RWPE2 (cell line): ENCODE measurements around the gene HDGFL2.

Experiments
- ATAC-seq: fragments of 200-7000 bp; cut with Tn5 transposase; 3 replicates; pipeline ENCODE4 v1.9.1; 2021; ENCODE audit warnings: low read depth
- DNase-seq: peaks from one replicate; pipeline ENCODE4 v3.0.0-alpha.2; 2020; ENCODE audit warnings: low spot score
- H3K27ac ChIP-seq: fragments of 450-650 bp; 2 replicates; pipeline ENCODE4 v1.5.1; 2017; ENCODE audit warnings: mild to moderate bottlenecking; ENCODE audit not compliant: poor library complexity, severe bottlenecking
- H3K27me3 ChIP-seq: fragments of 250-450 bp; sonication (Bioruptor Pico); 2 replicates; pipeline ENCODE4 v1.5.1; 2021; ENCODE audit warnings: mild to moderate bottlenecking, moderate library complexity; ENCODE audit not compliant: insufficient read depth, poor library complexity, severe bottlenecking
- H3K36me3 ChIP-seq: fragments of 250-450 bp; sonication (Bioruptor Pico); 2 replicates; pipeline ENCODE4 v1.5.1; 2020; ENCODE audit warnings: low read depth, mild to moderate bottlenecking, moderate library complexity
- H3K4me1 ChIP-seq: fragments of 250-450 bp; sonication (Bioruptor Pico); 2 replicates; pipeline ENCODE4 v1.5.1; 2021; ENCODE audit warnings: mild to moderate bottlenecking, moderate library complexity; ENCODE audit not compliant: insufficient read depth, poor library complexity, severe bottlenecking
- H3K4me3 ChIP-seq: fragments of 250-450 bp; sonication (Bioruptor Pico); 2 replicates; pipeline ENCODE4 v1.5.1; 2021; ENCODE audit warnings: mild to moderate bottlenecking, moderate library complexity; ENCODE audit not compliant: severe bottlenecking
- H3K9me3 ChIP-seq: fragments of 250-450 bp; sonication (Bioruptor Pico); 2 replicates; pipeline ENCODE4 v1.5.1; 2021; ENCODE audit warnings: mild to moderate bottlenecking, moderate library complexity; ENCODE audit not compliant: severe bottlenecking
- TF ChIP-seq, protein P1 (sequence below): fragments of 450-650 bp; IDR thresholded peaks from one replicate; pipeline ENCODE4 v1.5.1; 2017; ENCODE audit warnings: mild to moderate bottlenecking, moderate library complexity; ENCODE audit not compliant: poor library complexity, severe bottlenecking

The HDGFL2 gene

DNA sequence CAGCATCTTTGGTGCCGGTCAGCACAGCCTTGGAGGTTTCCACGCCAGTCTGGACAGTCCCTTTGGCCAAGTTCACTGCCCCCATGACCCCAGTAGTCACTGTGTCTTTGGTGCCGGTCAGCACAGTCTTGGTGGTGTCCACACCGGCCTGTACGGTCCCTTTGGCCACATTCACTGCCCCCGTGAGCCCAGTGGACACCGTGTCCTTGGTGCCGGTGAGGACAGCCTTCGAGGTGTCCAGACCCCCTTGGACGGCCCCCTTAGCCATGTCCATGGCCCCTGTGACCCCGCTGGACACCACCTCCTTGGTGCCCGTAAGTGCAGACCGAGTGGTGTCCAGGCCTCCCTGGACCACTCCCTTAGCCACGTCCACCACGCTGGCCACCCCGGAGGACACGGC lies 41.2 kb downstream of the HDGFL2 start:
- TF ChIP-seq, protein P1, sequence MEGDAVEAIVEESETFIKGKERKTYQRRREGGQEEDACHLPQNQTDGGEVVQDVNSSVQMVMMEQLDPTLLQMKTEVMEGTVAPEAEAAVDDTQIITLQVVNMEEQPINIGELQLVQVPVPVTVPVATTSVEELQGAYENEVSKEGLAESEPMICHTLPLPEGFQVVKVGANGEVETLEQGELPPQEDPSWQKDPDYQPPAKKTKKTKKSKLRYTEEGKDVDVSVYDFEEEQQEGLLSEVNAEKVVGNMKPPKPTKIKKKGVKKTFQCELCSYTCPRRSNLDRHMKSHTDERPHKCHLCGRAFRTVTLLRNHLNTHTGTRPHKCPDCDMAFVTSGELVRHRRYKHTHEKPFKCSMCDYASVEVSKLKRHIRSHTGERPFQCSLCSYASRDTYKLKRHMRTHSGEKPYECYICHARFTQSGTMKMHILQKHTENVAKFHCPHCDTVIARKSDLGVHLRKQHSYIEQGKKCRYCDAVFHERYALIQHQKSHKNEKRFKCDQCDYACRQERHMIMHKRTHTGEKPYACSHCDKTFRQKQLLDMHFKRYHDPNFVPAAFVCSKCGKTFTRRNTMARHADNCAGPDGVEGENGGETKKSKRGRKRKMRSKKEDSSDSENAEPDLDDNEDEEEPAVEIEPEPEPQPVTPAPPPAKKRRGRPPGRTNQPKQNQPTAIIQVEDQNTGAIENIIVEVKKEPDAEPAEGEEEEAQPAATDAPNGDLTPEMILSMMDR = no peak

DNA sequence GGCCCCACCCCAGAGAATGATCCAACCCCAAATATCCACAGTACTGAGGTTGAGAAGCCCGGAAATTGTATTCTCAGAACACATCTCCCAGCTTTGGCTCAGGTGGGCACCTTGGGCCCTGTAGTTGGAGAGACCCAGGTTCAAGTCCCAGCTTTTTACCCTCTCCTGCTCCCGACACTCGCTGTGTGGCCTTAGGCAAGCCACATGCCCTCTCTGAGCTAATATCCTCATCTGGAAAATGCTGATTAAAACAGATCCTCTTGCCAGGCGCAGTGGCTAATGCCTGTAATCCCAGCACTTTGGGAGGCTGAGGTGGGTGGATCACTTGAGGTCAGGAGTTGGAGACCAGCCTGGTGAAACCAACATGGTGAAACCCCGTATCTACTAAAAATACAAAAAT lies 43.6 kb downstream of the HDGFL2 start:
- no peak overlapping the region for H3K27ac ChIP-seq
- ATAC-seq = no peak

More for the DNA sequence above, 41.2 kb downstream of the HDGFL2 start:
- no peak overlapping the region for H3K4me3 ChIP-seq
- no peak overlapping the region for H3K27ac ChIP-seq
- no peaks in the 10 kb centered on the region for H3K36me3 ChIP-seq
- H3K9me3 ChIP-seq = no peaks in the 10 kb centered on the region
- no peaks in the 10 kb centered on the region for H3K4me1 ChIP-seq
- DNase-seq (no peak), ATAC-seq (no peak)
- H3K27me3 ChIP-seq = no peaks in the 10 kb centered on the region

DNA sequence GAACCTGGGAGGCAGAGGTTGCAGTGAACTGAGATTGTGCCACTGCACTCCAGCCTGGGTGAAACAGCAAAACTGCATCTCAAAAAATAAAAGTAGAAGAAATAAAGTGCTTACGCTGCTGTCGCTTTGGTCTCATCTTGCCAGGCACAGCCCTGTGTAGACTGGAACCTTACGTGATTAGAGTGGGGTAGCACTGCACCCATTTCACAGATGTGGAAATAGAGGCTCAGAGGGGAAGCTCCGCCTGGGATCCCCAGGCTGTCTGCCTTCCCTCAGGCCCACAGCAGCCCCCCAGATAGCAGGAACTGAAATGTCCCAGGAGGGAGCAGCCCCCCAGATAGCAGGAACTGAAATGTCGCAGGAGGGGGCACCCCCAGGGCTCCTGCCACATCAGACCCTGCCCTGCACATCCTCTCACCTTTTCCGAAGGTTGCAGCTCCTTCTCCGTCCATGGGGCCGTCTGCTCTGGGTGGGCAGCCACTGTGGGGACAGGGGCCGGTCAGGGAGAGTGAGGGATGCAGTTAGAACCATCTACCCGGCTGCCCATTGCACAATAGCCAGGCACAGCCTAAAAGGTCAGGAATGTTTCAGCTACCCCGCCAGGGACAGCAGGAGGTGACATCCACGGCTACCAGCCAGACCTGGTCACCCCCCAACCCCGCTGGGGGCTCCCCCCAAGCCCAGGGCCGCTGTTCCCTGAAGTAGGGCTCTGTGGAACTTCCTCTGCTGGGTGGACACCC lies 44.3 kb downstream of the HDGFL2 start:
- no peaks in the 10 kb centered on the region for H3K27me3 ChIP-seq
- DNase-seq = no peak
- H3K27ac ChIP-seq = no peak overlapping the region

More for the DNA sequence above, 43.6 kb downstream of the HDGFL2 start:
- no peak overlapping the region for H3K4me3 ChIP-seq
- H3K27me3 ChIP-seq = no peaks in the 10 kb centered on the region
- H3K4me1 ChIP-seq = peaks cover 10% of the 10 kb centered on the region
- DNase-seq = no peak
- H3K36me3 ChIP-seq = no peaks in the 10 kb centered on the region
- no peaks in the 10 kb centered on the region for H3K9me3 ChIP-seq
- TF ChIP-seq, protein P1 = no peak

DNA sequence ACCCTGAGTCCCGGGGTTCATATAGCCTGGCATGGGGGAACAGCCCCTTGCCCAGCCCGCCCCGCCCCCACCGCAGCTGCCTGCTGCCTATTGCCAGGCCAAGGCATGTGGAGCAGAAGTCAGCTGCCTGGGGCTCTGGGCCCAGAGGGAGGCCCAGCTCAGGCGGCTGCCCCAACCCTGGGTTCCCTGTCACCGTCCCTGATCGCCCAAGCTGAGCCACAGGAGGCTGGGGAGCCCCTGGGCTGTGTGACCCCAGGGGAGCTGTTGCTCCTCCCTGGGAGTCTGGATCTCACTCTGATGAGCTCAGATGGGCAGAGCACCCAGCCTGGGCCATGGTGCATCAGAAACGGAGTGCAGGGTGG lies 44.8 kb downstream of the HDGFL2 start:
- Histone ChIP-seq H3K4me3 (no peak overlapping the region), H3K9me3 (no peaks in the 10 kb centered on the region), H3K4me1 (peaks cover 10% of the 10 kb centered on the region), H3K36me3 (no peaks in the 10 kb centered on the region), H3K27me3 (no peaks in the 10 kb centered on the region), H3K27ac (no peak overlapping the region)
- TF ChIP-seq, protein P1 = no peak
- no peak for ATAC-seq
- DNase-seq = no peak

More for the DNA sequence above, 44.3 kb downstream of the HDGFL2 start:
- ATAC-seq = no peak
- Histone ChIP-seq H3K9me3 (no peaks in the 10 kb centered on the region), H3K36me3 (no peaks in the 10 kb centered on the region), H3K4me3 (no peak overlapping the region), H3K4me1 (peaks cover 10% of the 10 kb centered on the region)
- TF ChIP-seq, protein P1 = no peak

DNA sequence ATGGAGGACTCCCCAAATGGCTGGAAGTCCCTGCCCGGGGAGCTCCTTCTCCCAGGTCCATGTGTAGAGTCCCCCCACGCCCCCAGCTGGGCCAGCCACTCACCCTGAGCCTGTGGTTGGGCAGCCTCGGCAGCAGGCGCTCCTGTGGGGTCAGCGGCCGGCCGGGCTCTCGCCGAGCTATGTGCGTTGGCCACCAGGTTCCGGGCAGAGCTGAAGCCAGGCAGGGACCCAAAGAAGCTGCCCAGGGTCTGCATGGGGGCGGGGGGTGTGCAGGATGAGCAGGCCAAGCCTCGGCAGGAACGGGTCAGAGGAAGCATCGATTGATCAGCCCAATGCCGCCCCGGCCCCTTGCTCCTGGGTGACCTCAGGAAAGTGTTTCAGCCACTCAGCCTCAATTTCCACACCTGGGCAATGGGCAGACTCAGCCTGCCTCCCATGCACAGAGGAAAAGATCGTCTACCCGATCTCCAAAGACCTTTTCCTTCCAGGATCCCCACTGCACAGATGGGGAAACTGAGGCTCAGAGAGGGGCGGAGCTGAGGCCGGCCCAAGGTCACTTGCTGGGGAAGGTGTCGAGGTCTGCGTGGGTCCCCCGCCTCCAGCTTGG lies 45.5 kb downstream of the HDGFL2 start:
- ATAC-seq (no peak), DNase-seq (no peak)
- Histone ChIP-seq H3K27me3 (no peaks in the 10 kb centered on the region), H3K4me3 (no peak overlapping the region), H3K9me3 (no peaks in the 10 kb centered on the region), H3K4me1 (peaks cover 10% of the 10 kb centered on the region), H3K36me3 (no peaks in the 10 kb centered on the region), H3K27ac (no peak overlapping the region)
- TF ChIP-seq, protein P1 = no peak
